Psoas muscle (tissue), 8 donors: ENCODE measurements around the gene TCOF1. TPM values are rescaled to one million over a fixed set of nuclear protein-coding genes. Genes with fewer than 3 reads are reported as not detected.

Experiments
- ATAC-seq, 4 donors: fragments of 200-7000 bp; cut with Tn5 transposase; one replicate each; pipeline ENCODE4 v1.9.1; 2020; ENCODE audit warnings: moderate library complexity in 3 of 4, mild to moderate bottlenecking in 2 of 4
- DNase-seq, 2 donors: peaks; one replicate each; pipeline ENCODE4 v3.0.0-alpha.2; 2020
- H3K27ac ChIP-seq: fragments of 200-600 bp; one replicate; pipeline ENCODE4 v1.8.0; 2022
- H3K27me3 ChIP-seq, 3 donors: fragments of 200-600 bp in 1 of 3; one replicate each; pipeline versions ENCODE4 v1.6.1 to v1.8.0; 2013 to 2022; ENCODE audit warnings: low read length in 2 of 3, mild to moderate bottlenecking in 2 of 3, moderate library complexity in 1 of 3; ENCODE audit not compliant: insufficient read depth in 3 of 3
- H3K36me3 ChIP-seq, 2 donors: fragments of 200-600 bp in 1 of 2; one replicate each; pipeline versions ENCODE4 v1.6.1 to v1.8.0; 2013 to 2022; ENCODE audit warnings: low read depth in 1 of 2, mild to moderate bottlenecking in 1 of 2, moderate library complexity in 1 of 2; ENCODE audit not compliant: insufficient read depth in 1 of 2
- H3K4me1 ChIP-seq: fragments of 200-600 bp; one replicate; pipeline ENCODE4 v1.8.0; 2022
- H3K4me3 ChIP-seq: fragments of 200-600 bp; one replicate; pipeline ENCODE4 v1.8.0; 2022; ENCODE audit warnings: mild to moderate bottlenecking
- H3K9me3 ChIP-seq: fragments of 200-600 bp; one replicate; pipeline ENCODE4 v1.8.0; 2022
- WGBS, 3 donors: extraction: QIAGEN DNeasy Blood & Tissue Kit; methylation state at CpG; one replicate each; pipeline versions ENCODE4 v1.1.6 to v1.1.7; 2013; 5-methylcytosine and 5-hydroxymethylcytosine counted together
- intact Hi-C, 2 donors: fragments of 100-400 bp; cut with DNase I; formaldehyde crosslinking; loops; one replicate each; pipeline versions ENCODE4 v1.11.0 to v1.14.2; 2022
- polyA plus RNA-seq, 3 donors: library from polyadenylated mRNA; stranded (reverse); fragments of 200-250 nt; gene quantifications; one replicate each; pipeline ENCODE4 v1.2.3, GENCODE V29; 2013
- total RNA-seq, 4 donors: library from RNA; stranded (reverse); fragmentation: NEBNext Ultra II Directional in 2 of 4; extraction: Animal tissue kit (Norgen Biotek cat#: 25700) in 2 of 4; gene quantifications; one replicate each; pipeline versions ENCODE4 v1.2.1 to v1.2.4, GENCODE V29; 2021 to 2023
- TF ChIP-seq, protein P1 (sequence below): fragments of 200-600 bp; IDR thresholded peaks from one replicate; pipeline ENCODE4 v1.8.0; 2022; ENCODE audit warnings: antibody characterized with exemption
- donor health status: healthy with polysubstance abuse.
- donor health status: DM: no; HTN: no; CAD: no; lungs with moderate emphysema.
- donor health status: Bipolar disorder and iron deficiency.
- donor health status: healthy.
- donor health status: DM: yes; HTN: yes; CAD: no.
- donor health status: DM: no; HTN: no; CAD: no.
- donor health status: DM: no; HTN: no; CAD: no.
- donor health status: DM: yes; HTN: yes; CAD: no.

Gene TCOF1
- total and polyA plus RNA-seq, 7 donors: 18.3 to 26.7 (median 24.2) TPM

GRCh38 chr5:150358261-150359095, 981 bp downstream of the TCOF1 start:
- ATAC-seq (no peak), DNase-seq (no peak)
- Histone ChIP-seq H3K4me1 (peaks cover 8% of the 10 kb centered on the region), H3K27ac (no peak overlapping the region), H3K4me3 (peak overlapping the region; percentile 85), H3K36me3 (peaks cover 5 to 37% of the 10 kb centered on the region in 2 donors), H3K9me3 (no peaks in the 10 kb centered on the region), H3K27me3 (no peaks in the 10 kb centered on the region)
- intact Hi-C loops: loop anchor here (2.0 to 10.0 kb wide), 2 partner anchors 78 to 194 kb away; partner anchors contain the start of gene CDX1 (in 1 of the 2)
- WGBS, 3 donors: 50 to 55% (median 52%) methylated on average over 23 of the region's 23 CpGs
- TF ChIP-seq, protein P1, sequence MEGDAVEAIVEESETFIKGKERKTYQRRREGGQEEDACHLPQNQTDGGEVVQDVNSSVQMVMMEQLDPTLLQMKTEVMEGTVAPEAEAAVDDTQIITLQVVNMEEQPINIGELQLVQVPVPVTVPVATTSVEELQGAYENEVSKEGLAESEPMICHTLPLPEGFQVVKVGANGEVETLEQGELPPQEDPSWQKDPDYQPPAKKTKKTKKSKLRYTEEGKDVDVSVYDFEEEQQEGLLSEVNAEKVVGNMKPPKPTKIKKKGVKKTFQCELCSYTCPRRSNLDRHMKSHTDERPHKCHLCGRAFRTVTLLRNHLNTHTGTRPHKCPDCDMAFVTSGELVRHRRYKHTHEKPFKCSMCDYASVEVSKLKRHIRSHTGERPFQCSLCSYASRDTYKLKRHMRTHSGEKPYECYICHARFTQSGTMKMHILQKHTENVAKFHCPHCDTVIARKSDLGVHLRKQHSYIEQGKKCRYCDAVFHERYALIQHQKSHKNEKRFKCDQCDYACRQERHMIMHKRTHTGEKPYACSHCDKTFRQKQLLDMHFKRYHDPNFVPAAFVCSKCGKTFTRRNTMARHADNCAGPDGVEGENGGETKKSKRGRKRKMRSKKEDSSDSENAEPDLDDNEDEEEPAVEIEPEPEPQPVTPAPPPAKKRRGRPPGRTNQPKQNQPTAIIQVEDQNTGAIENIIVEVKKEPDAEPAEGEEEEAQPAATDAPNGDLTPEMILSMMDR: no peak

DNA sequence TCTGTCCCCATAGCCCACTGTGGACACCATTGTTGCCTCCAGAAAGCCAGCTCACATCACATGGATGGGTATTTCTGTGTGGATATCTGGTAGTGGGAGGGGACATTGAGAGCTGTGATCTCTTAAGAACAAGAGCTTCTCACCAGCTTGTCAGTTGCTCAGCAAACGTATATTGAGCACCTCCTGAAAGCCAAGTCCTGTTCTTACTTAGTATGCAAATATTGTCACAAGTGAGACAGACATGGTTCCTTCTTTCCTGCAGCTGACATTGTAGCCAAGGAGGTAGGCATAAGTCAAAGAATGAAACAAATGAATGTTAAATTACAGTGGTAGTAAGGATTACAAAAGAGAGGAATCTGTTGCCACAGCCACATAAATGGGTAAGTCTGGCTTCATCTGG, 3.8 kb downstream of the TCOF1 start:
- no peaks in the 10 kb centered on the region for H3K27me3 ChIP-seq

DNA sequence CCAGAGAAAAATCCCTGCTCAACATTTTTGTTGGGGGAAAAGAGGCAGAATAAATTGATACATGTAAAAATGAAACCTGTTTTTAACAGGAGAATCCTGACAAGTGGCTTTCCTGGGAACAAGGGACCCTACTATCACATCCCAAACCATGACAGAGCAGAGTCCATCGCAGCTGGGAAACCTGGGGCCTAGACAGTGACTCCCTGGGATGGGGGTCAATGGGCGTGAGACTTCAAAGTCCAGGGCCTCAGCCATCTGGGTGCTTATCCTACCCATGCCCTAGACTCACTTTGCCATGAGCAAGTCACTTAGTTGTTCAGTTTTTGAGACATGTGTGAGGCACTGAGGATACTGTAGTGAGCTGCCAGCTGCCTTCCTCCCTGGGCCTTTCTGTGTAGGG, 5.7 kb downstream of the TCOF1 start:
- WGBS, 3 donors: 95 to 100% (median 96%) methylated on average over 2 of the region's 2 CpGs
- peaks cover 5 to 80% of the 10 kb centered on the region in 2 donors for H3K36me3 ChIP-seq
- H3K4me1 ChIP-seq: peaks cover 8% of the 10 kb centered on the region
- TF ChIP-seq, protein P1: no peak
- no peak overlapping the region for H3K27ac ChIP-seq
- H3K27me3 ChIP-seq: no peaks in the 10 kb centered on the region
- H3K9me3 ChIP-seq: no peaks in the 10 kb centered on the region
- DNase-seq (peak in 1 of 2 donors; percentile 11), ATAC-seq (no peak)
- intact Hi-C loops: no loop called here
- H3K4me3 ChIP-seq: no peak overlapping the region

More for the DNA sequence above, 3.8 kb downstream of the TCOF1 start:
- Histone ChIP-seq H3K36me3 (peaks cover 5 to 65% of the 10 kb centered on the region in 2 donors), H3K9me3 (no peaks in the 10 kb centered on the region), H3K27ac (no peak overlapping the region), H3K4me1 (peaks cover 8% of the 10 kb centered on the region), H3K4me3 (no peak overlapping the region)
- WGBS, 3 donors: 89 to 96% (median 94%) methylated on average over 1 of the region's 1 CpG
- TF ChIP-seq, protein P1: no peak
- intact Hi-C loops: no loop called here
- ATAC-seq: no peak
- DNase-seq: no peak

DNA sequence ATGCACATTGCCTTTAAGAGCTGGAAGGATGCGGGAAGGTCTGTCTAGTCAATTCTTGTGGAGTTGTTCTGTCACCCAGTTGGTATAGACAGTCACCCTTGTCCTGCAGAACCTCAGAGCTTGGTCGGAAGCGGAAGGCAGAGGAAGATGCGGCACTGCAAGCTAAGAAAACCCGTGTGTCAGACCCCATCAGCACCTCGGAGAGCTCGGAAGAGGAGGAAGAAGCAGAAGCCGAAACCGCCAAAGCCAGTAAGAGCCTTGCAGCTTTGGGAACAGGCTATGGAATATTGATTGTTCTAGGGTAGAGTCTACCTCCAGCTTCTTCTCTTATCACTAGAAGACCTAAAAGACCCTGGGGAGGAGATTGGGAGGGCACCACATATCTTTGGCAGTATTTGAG, 6.5 kb downstream of the TCOF1 start:
- peaks cover 4% of the 10 kb centered on the region for H3K4me1 ChIP-seq
- H3K27me3 ChIP-seq: no peaks in the 10 kb centered on the region
- DNase-seq: no peak
- no peak overlapping the region for H3K27ac ChIP-seq
- WGBS, 3 donors: 88 to 91% (median 90%) methylated on average over 9 of the region's 9 CpGs
- TF ChIP-seq, protein P1: no peak
- peaks cover 5 to 88% of the 10 kb centered on the region in 2 donors for H3K36me3 ChIP-seq
- intact Hi-C loops: no loop called here
- ATAC-seq: no peak
- no peak overlapping the region for H3K4me3 ChIP-seq
- H3K9me3 ChIP-seq: no peaks in the 10 kb centered on the region
